GM18951 (cell line): ENCODE data around the gene EGLN3.

Experiments used
- POLR2A ChIP-seq: IDR thresholded peaks from 4 replicates; pipeline ENCODE4 v1.6.1; 2011; ENCODE audit warnings: mild to moderate bottlenecking; ENCODE audit not compliant: insufficient read length, insufficient read depth; ENCODE audit errors: extremely low read depth
- in situ Hi-C: fragments of 300-500 bp; cut with MboI; formaldehyde crosslinking; loops from one replicate; pipeline ENCODE4 v1.12.0; 2022; ENCODE audit warnings: low sequenced_read_pairs, mixed read lengths, inconsistent platforms; ENCODE audit not compliant: unreplicated experiment

EGLN3 gene

GRCh38 chr14:33950320-33951182, at the start of gene EGLN3:
EGLN3 (minus strand) TSS chr14:33951074; CDS start chr14:33950752, 322 bp downstream.
- TF ChIP-seq POLR2A: peak; percentile 99
- in situ Hi-C loops: no loop called here

DNA sequence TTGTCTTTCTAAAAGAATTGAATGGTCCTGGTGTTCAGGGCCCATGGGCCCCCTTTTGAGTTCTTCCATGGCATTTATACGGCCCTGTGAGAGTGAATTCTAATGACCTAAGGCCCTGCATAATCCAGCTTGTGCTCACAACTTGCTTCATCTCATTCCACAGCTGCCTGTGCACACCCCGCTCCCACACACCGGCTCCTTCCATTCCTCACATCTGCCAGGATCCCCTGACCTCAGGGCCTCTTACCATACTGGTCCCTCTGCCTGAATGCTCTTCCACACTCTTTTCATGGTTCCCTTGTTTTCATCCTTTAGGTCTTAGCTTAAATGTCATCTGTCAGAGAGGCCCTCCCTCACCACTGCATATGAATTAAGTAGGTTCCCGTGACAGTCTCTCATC, 49.5 kb upstream of the EGLN3 start:
- no peak for TF ChIP-seq POLR2A
- in situ Hi-C loops: no loop called here

DNA sequence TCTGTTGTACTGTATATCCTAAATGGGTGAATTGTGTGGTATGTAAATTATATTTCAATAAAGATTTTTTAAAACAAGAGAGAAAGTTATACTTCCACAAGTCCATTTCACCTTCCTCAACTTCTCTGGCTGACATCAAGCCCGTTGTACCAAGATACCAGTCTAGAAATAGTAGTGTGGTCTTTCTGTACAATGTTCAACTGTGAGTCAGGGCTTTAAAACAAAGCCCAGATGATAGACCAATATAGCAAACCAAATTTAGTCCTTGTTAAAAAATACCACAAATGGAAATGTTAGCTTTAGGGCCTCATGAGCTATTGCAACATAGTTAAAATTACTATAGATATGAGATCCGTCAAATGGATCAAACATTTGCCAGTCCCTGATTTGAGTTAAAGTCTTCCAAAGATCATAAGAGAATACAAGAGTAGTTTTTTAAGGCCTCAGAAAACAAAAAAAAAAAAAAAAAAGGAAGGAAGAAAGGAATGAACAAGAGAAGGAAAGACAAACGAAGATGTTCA, 49.0 kb upstream of the EGLN3 start:
- TF ChIP-seq POLR2A: no peak
- in situ Hi-C loops: no loop called here

- in situ Hi-C loops: no loop called here
- TF ChIP-seq POLR2A: no peak
These were observed 46.7 kb upstream of the EGLN3 start for GRCh38 chr14:33997611-33998010.

DNA sequence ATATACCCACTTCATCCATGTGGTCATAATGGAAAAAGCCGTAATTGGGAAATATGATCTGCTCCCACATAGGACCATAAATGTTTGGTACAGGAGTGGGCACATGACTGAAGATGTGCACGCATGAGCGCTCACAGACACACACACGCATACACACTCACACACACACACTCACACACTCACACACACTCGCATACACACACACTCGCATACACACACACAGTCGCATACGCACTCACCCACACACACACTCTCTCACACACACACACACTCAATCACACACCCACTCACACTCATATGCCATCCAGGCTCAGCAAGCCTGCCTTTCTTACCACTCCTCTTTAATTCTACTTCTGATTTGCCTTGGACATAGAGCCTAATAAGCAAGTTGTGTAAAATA, 45.6 kb upstream of the EGLN3 start:
- no peak for TF ChIP-seq POLR2A
- in situ Hi-C loops: no loop called here

GRCh38 chr14:33993246-33993645, 42.4 kb upstream of the EGLN3 start:
- in situ Hi-C loops: no loop called here
- no peak for TF ChIP-seq POLR2A

GRCh38 chr14:33992274-33993007, 41.6 kb upstream of the EGLN3 start:
- TF ChIP-seq POLR2A: no peak
- in situ Hi-C loops: no loop called here

DNA sequence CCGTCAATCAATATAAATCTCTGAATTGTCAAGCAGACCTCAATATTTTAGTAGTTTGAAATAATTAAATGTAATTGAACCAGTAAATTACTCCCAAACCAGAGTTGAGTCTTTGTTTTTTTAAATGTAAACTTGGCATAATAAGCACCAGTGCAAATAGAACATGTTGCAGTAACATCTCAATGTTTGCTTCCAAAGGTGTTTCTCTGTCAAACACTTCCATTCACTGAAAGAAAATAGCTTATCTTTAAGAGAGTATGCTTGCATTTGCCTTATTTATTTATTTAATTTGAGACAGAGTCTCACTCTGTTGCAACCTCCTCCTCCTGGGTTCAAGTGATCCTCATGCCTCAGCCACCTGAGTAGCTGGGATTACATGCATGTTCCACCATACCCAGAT, 39.9 kb upstream of the EGLN3 start:
- TF ChIP-seq POLR2A: no peak
- in situ Hi-C loops: no loop called here

GRCh38 chr14:33987565-33988080, 36.7 kb upstream of the EGLN3 start:
- TF ChIP-seq POLR2A: no peak
- in situ Hi-C loops: no loop called here

DNA sequence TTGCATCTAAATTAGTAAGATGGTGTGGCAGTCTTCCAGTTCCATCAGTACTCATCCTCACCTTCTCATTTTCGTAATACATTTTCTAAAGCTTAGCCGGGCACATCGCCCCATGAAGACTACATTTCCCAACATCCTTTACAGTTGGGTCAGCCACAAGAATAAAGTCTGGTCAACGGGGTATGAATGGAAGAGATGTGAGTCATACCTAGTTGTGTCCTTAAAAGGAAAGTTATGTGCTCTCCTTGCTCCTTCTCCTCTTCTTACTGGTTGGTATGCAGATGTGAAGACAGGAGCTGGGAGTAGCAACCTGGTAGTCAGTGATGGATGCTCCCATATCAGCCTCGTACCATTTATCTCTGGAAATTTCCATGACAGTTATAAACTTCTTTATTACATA, 35.9 kb upstream of the EGLN3 start:
- no peak for TF ChIP-seq POLR2A
- in situ Hi-C loops: no loop called here

- no peak for TF ChIP-seq POLR2A
- in situ Hi-C loops: no loop called here
These were observed 34.4 kb upstream of the EGLN3 start for GRCh38 chr14:33985242-33985641.

DNA sequence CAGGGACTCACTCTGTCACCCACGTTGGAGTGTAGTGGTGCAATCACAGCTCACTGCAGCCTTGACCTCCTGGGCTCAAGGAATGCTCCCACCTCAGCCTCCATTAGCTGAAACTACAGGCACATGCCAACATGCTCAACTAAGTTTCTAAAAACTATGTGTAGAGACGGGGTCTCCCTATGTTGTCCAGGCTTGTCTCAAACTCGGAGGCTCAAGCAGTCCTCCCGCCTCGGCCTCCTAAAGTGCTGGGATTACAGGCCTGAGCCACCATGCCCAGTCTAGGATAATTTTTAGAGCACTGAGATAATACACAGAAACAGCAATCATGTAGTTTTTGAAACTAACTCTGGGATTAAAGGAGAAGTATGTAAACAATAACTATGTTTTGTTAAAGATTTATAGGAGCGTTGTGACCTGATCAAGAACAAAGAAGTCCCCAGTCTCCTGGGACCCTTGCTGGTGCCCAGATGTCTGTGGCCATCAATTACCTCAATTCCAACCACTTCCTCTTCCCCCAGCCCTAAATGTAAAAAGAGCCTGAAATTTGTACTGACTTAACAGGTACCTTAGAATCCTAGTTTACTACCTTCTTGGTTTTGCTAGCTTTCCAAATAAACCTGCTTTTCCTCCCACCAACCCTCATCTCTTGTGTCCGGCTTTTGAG, 28.9 kb upstream of the EGLN3 start:
- in situ Hi-C loops: no loop called here
- no peak for TF ChIP-seq POLR2A
